GM19239 (cell line): ENCODE measurements around the gene CCNE1.

Source experiments
- DNase-seq: peaks from one replicate; pipeline ENCODE4 v3.0.0; 2011; ENCODE audit warnings: low spot score; ENCODE audit not compliant: insufficient read length
- FAIRE-seq: peaks from 2 replicates; lab custom pipeline; 2011; peaks lifted over from hg19 to GRCh38; lab: Jason Lieb, UNC

Gene CCNE1

GRCh38 chr19:29841559-29842367, 30.0 kb downstream of the CCNE1 start:
- FAIRE-seq, result no peak
- DNase-seq, result no peak

GRCh38 chr19:29842471-29843179, 30.8 kb downstream of the CCNE1 start:
- no peak for DNase-seq
- no peak for FAIRE-seq

DNA sequence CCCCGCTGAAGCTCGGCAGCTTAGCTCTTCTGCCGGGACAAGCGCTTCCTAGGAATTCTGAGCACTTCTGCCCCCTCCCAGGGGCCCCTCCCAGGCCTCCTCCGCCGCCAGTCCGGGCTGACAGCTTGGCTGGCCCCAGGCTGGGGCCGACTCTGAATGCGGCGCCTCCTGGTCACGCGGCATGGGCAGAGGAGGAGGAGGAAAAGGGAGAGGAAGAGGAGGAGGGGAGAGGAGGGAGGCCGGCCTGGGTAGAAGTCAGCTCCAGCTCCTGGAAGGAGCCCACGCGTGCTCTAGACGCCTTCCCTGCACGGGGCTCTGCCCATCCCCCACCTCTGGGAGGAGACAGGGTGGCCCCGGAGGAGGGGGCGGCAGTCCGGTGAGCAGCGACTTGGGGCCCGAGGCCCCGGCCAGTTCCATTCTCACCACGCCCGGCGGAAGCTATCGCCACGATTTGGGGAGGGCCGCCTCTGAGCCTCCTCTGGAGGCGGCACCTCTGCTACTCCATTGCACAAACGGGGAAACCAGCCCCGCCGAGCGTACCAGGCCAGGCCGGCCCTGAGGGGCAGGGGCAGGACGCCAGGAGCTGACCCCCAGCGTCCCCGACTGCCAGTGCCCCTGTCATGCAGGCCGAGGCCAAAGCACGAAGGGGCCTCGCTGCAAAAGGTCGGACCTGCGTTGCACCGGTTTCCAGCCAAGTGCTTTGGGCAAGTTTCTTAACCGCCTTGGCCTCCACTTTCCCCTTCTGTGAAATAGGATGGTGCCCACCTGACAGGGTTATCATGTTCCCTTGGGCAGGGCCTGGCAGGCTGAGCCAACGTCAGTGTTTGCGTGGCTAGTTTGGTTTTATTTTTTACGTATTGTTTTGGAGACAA, 31.6 kb downstream of the CCNE1 start:
- FAIRE-seq (no peak), DNase-seq (no peak)

DNA sequence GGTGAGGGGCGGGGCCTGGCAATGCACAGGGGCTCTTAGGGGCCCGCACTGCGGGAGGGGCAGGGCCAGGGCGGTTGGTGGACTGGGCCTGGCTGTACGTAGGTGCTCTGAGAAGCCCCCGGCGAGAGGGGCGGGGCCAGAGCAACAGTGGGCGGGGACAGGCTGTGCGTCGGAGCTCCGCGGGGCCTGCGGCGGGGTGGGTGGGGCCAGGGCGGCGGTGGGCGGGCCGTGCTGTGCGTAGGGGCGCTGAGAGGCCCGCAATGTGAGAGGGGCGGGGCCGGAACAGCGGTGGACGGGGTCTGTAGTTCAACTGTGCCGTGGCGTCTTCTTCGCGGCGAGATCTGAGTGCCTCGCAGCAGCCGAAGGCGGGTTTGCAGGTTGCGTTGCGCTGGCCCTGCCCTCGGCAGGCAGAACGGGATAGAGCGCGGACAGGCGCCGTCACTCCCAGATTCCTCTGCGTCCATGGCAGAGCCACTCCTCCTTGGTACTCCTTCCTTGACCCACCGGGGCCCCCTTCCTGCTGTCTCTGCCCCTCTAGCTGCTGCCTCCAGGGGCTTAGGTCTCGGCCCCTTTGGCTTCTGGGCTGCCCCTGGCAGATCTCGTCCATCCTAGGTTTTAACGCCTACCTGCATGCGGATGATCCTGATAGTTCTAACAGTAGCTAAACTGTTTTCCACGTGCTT, 33.2 kb downstream of the CCNE1 start:
- DNase-seq (peak; percentile 84), FAIRE-seq (peak; percentile 89)

DNA sequence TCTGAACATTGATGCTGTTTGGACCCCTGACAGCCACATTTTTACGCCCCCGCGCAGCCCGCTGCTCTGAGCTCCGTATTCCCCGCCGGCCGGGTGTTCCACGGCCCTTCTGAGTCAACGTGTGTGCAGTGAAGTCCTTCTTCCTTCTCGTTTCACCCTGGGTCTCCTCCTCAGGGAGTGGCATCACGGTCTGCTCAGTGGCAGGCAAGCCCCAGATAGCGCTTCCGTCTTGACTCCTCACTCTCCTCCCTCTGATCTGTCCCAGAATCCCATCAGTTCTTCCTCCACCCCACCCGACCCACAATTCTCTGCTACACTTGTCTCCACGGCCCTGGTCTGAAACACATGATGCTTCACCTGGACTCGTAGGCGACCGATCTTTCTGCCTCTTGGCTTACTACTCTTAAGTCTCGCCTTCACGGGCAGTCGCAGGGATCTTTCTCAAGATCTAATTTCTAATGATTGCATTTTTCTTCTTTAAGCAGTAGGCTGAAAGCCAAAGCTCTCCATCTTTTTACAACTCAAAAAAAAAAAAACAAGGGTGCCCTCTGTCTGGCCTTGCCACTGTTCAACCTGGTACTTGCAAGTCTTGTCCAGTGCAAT, 33.9 kb downstream of the CCNE1 start:
- no peak for DNase-seq
- FAIRE-seq, result no peak

GRCh38 chr19:29849208-29849607, 37.4 kb downstream of the CCNE1 start:
- DNase-seq (no peak), FAIRE-seq (no peak)

- FAIRE-seq (no peak), DNase-seq (no peak)
Observed at GRCh38 chr19:29850482-29850881, 38.7 kb downstream of the CCNE1 start.

GRCh38 chr19:29851769-29852521, 40.2 kb downstream of the CCNE1 start:
- DNase-seq, result no peak
- FAIRE-seq, result peak; percentile 95

DNA sequence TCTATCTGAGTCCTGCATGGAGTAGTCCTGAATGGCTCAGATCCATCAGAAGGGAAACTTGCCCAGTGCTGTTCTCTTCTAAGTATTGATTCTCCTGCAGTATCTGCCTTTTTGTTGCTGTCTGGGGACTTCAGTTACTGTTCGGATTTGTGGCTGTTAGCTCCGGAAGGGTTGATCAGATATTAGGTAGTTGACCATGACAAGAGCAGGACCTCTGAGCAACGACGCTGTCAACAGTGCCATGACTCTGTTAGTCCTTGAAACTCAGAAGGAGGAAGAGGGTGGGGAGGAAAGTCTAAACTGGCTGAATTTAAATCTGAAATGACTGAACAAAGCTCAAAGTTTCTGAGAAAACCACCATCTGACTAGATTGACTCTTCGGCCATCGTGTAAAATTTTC, 42.2 kb downstream of the CCNE1 start:
- FAIRE-seq (no peak), DNase-seq (no peak)

GRCh38 chr19:29855087-29855486, 43.3 kb downstream of the CCNE1 start:
- FAIRE-seq, result no peak

DNA sequence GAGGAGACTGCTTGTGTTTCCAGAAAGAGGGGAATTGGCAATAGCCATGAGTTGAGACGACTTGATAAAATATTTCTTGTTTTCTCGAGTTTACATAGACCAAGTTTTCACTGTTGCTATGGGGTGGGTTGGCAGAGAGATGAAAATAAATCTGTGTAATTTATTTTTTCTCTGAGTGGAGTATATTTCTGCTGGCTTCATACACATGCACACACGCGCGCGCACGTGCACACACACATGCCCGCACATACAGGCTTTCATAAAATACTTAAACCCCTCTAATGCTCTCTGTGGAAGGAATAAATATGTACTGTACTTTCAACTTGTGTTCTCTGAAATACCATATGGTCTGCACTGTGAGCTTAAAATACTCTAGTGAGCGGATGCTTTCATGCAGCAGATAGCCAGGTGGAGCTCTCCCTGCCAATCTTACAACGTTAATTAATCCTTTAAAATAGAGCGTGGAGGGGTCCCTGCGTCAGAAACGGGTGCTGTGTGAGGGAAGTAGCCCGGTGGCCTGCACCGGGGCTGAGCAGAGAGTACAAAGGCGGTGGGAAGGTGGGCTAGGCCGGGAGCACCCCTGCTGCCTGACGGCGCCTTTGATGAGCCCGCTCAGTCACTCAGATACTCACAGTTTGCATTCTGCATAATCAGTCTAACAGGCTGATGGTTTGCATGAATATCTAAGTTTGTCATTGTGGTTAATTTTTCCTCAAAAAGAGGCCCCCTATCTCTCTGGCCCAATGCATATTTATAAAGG, 44.1 kb downstream of the CCNE1 start:
- FAIRE-seq (no peak), DNase-seq (no peak)

More at GRCh38 chr19:29855087-29855486, 43.3 kb downstream of the CCNE1 start:
- no peak for DNase-seq

GRCh38 chr19:29858000-29858596, 46.3 kb downstream of the CCNE1 start:
- FAIRE-seq, result peak; percentile 66
- DNase-seq, result no peak

DNA sequence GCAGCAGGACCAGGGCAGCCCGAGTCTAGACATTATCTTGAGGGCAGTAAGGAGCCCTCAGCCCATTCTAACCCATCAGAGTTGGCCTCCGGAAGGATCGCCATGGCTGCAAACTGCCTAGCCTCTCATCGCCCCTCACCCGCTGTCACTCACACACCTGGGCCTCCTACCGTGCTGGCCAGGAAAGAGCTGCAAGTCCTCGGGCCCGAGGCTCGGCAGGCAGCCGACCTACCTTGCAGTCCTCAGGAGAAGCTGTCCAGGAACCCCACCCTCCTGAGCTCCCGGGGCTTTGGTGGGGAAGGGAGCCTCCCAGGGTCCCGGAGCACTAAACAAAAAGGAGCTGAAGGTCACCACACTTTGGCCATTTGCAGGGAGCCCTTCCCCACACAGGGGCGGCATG, 46.8 kb downstream of the CCNE1 start:
- FAIRE-seq (no peak), DNase-seq (no peak)

- DNase-seq (no peak), FAIRE-seq (no peak)
Observed at GRCh38 chr19:29860492-29860891, 48.7 kb downstream of the CCNE1 start.

DNA sequence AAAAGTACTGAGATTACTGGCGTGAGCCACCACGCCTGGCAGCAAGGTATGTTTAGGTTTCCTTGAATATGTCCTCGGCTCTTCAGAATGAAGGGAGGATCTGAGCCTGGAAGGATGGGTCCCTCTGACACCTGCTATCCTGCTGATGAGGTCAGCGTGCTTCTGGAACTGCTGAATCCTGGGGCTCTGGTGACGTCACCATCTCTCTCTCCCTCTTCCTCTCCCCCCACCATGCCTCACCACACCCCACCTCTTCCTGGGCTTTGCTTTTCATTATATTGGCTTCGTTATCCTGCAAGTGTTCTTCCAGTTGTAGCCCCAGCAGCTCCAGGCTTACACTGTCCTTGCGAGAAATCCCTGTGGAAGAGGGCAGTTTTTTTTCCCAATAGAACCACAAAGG, 49.8 kb downstream of the CCNE1 start:
- FAIRE-seq (no peak), DNase-seq (no peak)

DNA sequence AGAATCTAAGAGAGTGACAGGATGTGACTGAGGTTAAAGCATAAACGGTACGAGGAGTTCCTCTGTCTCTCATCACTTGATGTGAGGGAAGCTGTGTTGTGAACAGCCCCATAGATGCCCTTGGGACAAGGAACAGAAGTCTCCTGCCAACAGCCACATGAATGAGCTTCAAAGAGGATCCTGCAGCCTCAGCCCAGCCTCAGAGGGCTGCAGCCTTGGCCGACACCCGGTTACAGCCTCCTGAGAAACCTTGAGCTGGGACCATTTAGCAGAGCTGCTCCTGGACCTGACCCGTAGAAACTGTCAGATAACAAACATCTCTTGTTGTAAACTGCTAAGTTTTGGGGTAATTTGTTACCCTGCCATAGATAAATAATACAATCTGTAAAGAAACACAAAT, 54.2 kb downstream of the CCNE1 start:
- DNase-seq (no peak), FAIRE-seq (no peak)

DNA sequence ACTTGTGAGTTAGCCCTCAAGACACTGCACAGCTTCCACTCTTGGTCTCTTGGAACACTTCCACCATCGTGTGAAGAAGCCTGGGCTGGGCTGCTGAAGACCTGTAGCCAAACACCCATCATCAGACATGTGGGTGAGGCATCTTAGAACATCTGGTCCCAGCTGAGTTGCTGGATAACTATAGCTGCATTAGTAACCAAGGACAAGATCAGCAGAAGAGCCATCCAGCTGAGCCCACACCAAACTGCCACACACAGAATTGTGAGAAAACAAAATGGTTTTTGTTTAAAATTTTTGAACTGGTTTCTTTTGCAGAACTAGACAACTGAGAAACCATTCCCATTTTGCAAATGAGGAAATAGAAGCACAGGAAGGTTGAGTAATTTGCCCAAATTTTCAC, 56.2 kb downstream of the CCNE1 start:
- DNase-seq (no peak), FAIRE-seq (no peak)

DNA sequence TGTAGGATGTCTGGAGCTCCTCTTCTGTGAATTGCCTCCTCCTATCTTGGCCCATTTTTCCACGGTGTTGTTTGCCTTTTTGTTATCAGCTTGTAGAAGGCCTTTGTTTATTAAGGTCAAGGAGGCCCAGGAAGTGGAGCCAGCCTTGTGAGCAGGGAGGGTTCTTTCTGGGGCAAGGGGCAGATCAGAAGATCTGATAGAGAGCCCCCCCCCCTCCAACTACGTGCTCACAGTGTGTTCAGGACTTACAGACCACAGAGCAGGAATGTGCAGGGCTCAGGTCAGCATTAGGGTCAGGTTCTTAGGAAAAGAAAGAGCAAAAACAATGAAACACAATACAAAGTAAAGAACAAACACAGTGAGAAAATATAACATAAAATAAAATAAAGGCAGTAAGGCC, 59.4 kb downstream of the CCNE1 start:
- FAIRE-seq (no peak), DNase-seq (no peak)
